ENCODE measurements around the gene DTNBP1. TPM values are rescaled to one million over a fixed set of nuclear protein-coding genes. Genes with fewer than 3 reads are reported as not detected.

The DTNBP1 gene
- total RNA-seq, 3 donors from 2014 or later, result 14.6 to 22.0 (median 19.5) TPM

- Histone ChIP-seq H3K9me3 (no peaks in the 10 kb centered on the region), H3K4me3 (no peak overlapping the region), H3K27ac (no peak overlapping the region), H3K36me3 (no peaks in the 10 kb centered on the region), H3K4me1 (no peaks in the 10 kb centered on the region), H3K27me3 (no peaks in the 10 kb centered on the region)
- TF ChIP-seq POLR2A (IDR thresholded peaks at IDR 0.05) (no peak), CTCF (IDR thresholded peaks at IDR 0.05) (no peak), POLR2AphosphoS5 (IDR thresholded peaks at IDR 0.05) (no peak)
- intact Hi-C loops (cut with DNase I; ENCODE audit: low total_unique reads), result loop anchor here (10.0 kb wide), 1 partner anchor 1407 kb away; no protein-coding TSS in a partner anchor
- no peak for DNase-seq (ENCODE audit: low spot score in 2 of 2)
Observed at GRCh38 chr6:15631432-15631831, 31.4 kb downstream of the DTNBP1 start.

- intact Hi-C loops (cut with DNase I; ENCODE audit: low total_unique reads), result loop anchor here (10.0 kb wide), 1 partner anchor 1405 kb away; no protein-coding TSS in a partner anchor
- DNase-seq (ENCODE audit: low spot score in 2 of 2), result no peak
- no peaks in the 10 kb centered on the region for H3K27me3 ChIP-seq
- no peak overlapping the region for H3K27ac ChIP-seq
- H3K4me3 ChIP-seq, result no peak overlapping the region
- H3K36me3 ChIP-seq, result no peaks in the 10 kb centered on the region
- no peak for TF ChIP-seq POLR2AphosphoS5 (IDR thresholded peaks at IDR 0.05)
- TF ChIP-seq POLR2A (IDR thresholded peaks at IDR 0.05), result no peak
- TF ChIP-seq CTCF (IDR thresholded peaks at IDR 0.05), result no peak
- no peaks in the 10 kb centered on the region for H3K9me3 ChIP-seq
- H3K4me1 ChIP-seq, result no peaks in the 10 kb centered on the region
Observed at GRCh38 chr6:15630202-15630601, 32.6 kb downstream of the DTNBP1 start.

- no peaks in the 10 kb centered on the region for H3K27me3 ChIP-seq
- H3K4me1 ChIP-seq, result no peaks in the 10 kb centered on the region
- TF ChIP-seq CTCF (IDR thresholded peaks at IDR 0.05), result no peak
- no peak for TF ChIP-seq POLR2A (IDR thresholded peaks at IDR 0.05)
- no peak for TF ChIP-seq POLR2AphosphoS5 (IDR thresholded peaks at IDR 0.05)
- H3K4me3 ChIP-seq, result no peak overlapping the region
- intact Hi-C loops (cut with DNase I; ENCODE audit: low total_unique reads), result no loop called here
- H3K9me3 ChIP-seq, result no peaks in the 10 kb centered on the region
- no peaks in the 10 kb centered on the region for H3K36me3 ChIP-seq
- H3K27ac ChIP-seq, result no peak overlapping the region
- DNase-seq (ENCODE audit: low spot score in 2 of 2), result no peak
Observed at GRCh38 chr6:15629487-15629886, 33.3 kb downstream of the DTNBP1 start.

- intact Hi-C loops (cut with DNase I; ENCODE audit: low total_unique reads), result no loop called here
- Histone ChIP-seq H3K4me1 (no peaks in the 10 kb centered on the region), H3K36me3 (no peaks in the 10 kb centered on the region), H3K9me3 (no peaks in the 10 kb centered on the region), H3K4me3 (no peak overlapping the region), H3K27ac (peak overlapping the region in 1 of 2 donors; percentile 62), H3K27me3 (no peaks in the 10 kb centered on the region)
- TF ChIP-seq POLR2AphosphoS5 (IDR thresholded peaks at IDR 0.05) (no peak), CTCF (IDR thresholded peaks at IDR 0.05) (no peak), POLR2A (IDR thresholded peaks at IDR 0.05) (no peak)
- no peak for DNase-seq (ENCODE audit: low spot score in 2 of 2)
Observed at GRCh38 chr6:15628499-15629131, 34.2 kb downstream of the DTNBP1 start.

- no peaks in the 10 kb centered on the region for H3K9me3 ChIP-seq
- H3K27ac ChIP-seq, result no peak overlapping the region
- no peak overlapping the region for H3K4me3 ChIP-seq
- no peaks in the 10 kb centered on the region for H3K36me3 ChIP-seq
- intact Hi-C loops (cut with DNase I; ENCODE audit: low total_unique reads), result no loop called here
- H3K4me1 ChIP-seq, result no peaks in the 10 kb centered on the region
- no peaks in the 10 kb centered on the region for H3K27me3 ChIP-seq
- TF ChIP-seq CTCF (IDR thresholded peaks at IDR 0.05) (no peak), POLR2AphosphoS5 (IDR thresholded peaks at IDR 0.05) (no peak), POLR2A (IDR thresholded peaks at IDR 0.05) (no peak)
- DNase-seq (ENCODE audit: low spot score in 2 of 2), result no peak
Observed at GRCh38 chr6:15627821-15628220, 35.0 kb downstream of the DTNBP1 start.

All from breast epithelium (tissue), 4 donors.